ENCODE data around the gene POPDC3. TPM values are rescaled to one million over a fixed set of nuclear protein-coding genes. Genes with fewer than 3 reads are reported as not detected.

POPDC3 gene
- total RNA-seq, 2 donors from 2014 or later: not detected

DNA sequence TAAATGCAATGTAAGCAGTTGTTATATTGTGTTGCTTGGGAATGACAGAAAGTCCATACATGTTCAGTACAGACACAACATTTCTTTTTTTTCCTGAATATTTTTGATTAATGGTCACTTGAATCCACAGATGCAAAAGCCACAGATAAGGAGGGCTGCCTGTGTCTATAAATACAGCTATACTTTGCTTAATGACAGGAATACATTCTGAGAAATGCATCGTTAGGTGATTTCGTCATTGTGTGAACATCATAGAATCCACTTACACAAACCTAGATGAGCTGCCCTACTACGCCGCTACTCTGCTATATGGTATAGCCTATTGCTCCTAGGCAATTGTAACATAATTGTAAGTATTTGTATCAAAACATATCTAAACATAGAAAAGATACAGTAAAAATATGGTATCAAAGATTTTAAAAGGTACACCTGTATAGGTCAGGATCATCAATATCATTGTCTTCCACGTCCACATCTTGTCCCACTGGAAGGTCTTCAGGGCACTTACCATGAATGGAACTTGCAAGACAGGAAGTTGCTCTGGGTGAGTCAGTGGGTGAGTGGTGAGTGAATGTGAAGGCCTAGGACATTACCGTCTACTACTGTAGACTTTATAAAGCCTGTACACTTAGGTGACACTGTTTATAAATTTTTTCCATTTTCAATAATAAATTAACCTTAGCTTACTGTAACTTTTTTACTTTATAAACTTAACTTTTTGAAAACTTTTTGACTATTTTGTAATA is 27.9 kb upstream of the POPDC3 start:
- Histone ChIP-seq H3K9me3 (no peaks in the 10 kb centered on the region), H3K4me3 (no peak overlapping the region), H3K36me3 (replicated peaks in 1 of 2; ENCODE audit: insufficient read depth in 1 of 2, low read depth in 2 of 2) (no peaks in the 10 kb centered on the region), H3K27me3 (no peaks in the 10 kb centered on the region), H3K27ac (no peak overlapping the region), H3K4me1 (no peaks in the 10 kb centered on the region)
- TF ChIP-seq, protein P1, sequence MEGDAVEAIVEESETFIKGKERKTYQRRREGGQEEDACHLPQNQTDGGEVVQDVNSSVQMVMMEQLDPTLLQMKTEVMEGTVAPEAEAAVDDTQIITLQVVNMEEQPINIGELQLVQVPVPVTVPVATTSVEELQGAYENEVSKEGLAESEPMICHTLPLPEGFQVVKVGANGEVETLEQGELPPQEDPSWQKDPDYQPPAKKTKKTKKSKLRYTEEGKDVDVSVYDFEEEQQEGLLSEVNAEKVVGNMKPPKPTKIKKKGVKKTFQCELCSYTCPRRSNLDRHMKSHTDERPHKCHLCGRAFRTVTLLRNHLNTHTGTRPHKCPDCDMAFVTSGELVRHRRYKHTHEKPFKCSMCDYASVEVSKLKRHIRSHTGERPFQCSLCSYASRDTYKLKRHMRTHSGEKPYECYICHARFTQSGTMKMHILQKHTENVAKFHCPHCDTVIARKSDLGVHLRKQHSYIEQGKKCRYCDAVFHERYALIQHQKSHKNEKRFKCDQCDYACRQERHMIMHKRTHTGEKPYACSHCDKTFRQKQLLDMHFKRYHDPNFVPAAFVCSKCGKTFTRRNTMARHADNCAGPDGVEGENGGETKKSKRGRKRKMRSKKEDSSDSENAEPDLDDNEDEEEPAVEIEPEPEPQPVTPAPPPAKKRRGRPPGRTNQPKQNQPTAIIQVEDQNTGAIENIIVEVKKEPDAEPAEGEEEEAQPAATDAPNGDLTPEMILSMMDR (IDR thresholded peaks at IDR 0.05): no peak
- TF ChIP-seq POLR2A (IDR thresholded peaks at IDR 0.05): no peak
- DNase-seq (no peak), ATAC-seq (no peak)
- 86% methylated on average over 6 of the region's 6 CpGs for WGBS, 2 donors
- intact Hi-C loops (cut with DNase I): no loop called here

DNA sequence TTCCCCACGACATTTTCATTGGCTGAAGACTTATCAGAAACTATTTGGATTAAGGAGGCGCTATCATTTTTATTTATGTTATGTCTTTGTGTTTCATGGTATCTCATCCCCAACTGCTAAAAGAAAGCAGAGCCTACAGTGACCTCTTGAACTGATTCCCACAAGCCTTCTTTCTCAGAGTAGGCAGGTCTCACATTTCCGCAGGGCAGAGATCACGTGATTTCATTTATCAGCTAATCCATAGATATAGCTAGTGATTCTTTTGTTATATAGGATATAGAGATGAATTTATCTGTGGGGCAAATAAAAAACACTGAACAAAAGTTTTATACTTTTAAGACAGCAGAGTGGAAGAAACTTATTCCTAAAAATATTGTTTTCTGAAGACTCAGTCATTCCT is 25.0 kb upstream of the POPDC3 start:
- ATAC-seq (no peak), DNase-seq (no peak)
- no peak overlapping the region for H3K27ac ChIP-seq
- no peaks in the 10 kb centered on the region for H3K27me3 ChIP-seq
- no peaks in the 10 kb centered on the region for H3K36me3 ChIP-seq (replicated peaks in 1 of 2; ENCODE audit: insufficient read depth in 1 of 2, low read depth in 2 of 2)
- no peak for TF ChIP-seq POLR2A (IDR thresholded peaks at IDR 0.05)
- TF ChIP-seq, protein P1 (IDR thresholded peaks at IDR 0.05): no peak
- no peak overlapping the region for H3K4me3 ChIP-seq
- 52 to 61% methylated on average over 4 of the region's 4 CpGs for WGBS, 2 donors
- intact Hi-C loops (cut with DNase I): no loop called here
- no peaks in the 10 kb centered on the region for H3K4me1 ChIP-seq
- H3K9me3 ChIP-seq: no peaks in the 10 kb centered on the region

DNA sequence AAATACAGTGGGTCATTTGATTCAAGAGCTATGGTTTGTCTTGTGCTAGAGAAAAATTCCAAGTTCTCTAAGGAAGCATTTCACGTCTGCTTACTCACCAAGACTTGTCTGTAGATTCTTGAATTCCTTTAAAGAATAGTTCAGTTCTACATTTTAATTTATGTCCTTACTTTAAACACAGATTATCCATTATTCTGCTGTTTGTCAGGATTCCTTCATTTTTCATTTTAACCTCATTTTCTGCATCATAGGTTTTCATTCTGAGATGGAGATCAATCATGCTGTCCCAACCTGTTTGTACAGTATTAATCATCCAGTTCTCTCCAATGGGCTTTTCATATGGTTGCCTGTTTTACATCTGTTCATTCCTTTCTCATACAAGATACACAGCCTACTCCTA is 24.5 kb upstream of the POPDC3 start:
- H3K27ac ChIP-seq: no peak overlapping the region
- H3K9me3 ChIP-seq: no peaks in the 10 kb centered on the region
- no peak for TF ChIP-seq POLR2A (IDR thresholded peaks at IDR 0.05)
- TF ChIP-seq, protein P1 (IDR thresholded peaks at IDR 0.05): no peak
- intact Hi-C loops (cut with DNase I): no loop called here
- 68 to 70% methylated on average over 1 of the region's 1 CpG for WGBS, 2 donors
- H3K36me3 ChIP-seq (replicated peaks in 1 of 2; ENCODE audit: insufficient read depth in 1 of 2, low read depth in 2 of 2): no peaks in the 10 kb centered on the region
- ATAC-seq (no peak), DNase-seq (no peak)
- H3K4me3 ChIP-seq: no peak overlapping the region
- no peaks in the 10 kb centered on the region for H3K4me1 ChIP-seq
- no peaks in the 10 kb centered on the region for H3K27me3 ChIP-seq

DNA sequence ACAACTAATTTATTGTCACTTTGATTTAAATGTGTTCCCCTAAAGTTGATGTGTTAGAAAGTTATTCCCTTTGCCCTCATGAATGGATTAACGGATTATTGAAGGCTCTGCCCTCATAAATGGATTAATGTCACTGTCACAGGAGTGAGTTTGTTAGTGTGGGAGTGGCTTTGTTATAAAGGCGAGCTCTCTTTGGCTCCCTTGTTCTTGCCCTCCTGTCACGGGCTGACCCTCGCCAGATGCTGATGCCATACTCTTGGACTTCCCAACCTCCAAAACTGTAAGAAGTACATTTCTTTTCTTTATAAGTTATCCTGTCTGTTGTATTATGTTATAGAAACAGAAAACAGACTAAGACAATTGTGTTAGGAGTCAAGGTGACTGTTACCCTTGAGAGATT is 22.7 kb upstream of the POPDC3 start:
- intact Hi-C loops (cut with DNase I): no loop called here
- Histone ChIP-seq H3K27ac (no peak overlapping the region), H3K27me3 (no peaks in the 10 kb centered on the region), H3K9me3 (no peaks in the 10 kb centered on the region), H3K4me1 (no peaks in the 10 kb centered on the region), H3K4me3 (no peak overlapping the region), H3K36me3 (replicated peaks in 1 of 2; ENCODE audit: insufficient read depth in 1 of 2, low read depth in 2 of 2) (no peaks in the 10 kb centered on the region)
- DNase-seq: no peak
- ATAC-seq: no peak
- TF ChIP-seq POLR2A (IDR thresholded peaks at IDR 0.05): no peak
- TF ChIP-seq, protein P1 (IDR thresholded peaks at IDR 0.05): no peak
- 56 to 69% methylated on average over 4 of the region's 4 CpGs for WGBS, 2 donors

DNA sequence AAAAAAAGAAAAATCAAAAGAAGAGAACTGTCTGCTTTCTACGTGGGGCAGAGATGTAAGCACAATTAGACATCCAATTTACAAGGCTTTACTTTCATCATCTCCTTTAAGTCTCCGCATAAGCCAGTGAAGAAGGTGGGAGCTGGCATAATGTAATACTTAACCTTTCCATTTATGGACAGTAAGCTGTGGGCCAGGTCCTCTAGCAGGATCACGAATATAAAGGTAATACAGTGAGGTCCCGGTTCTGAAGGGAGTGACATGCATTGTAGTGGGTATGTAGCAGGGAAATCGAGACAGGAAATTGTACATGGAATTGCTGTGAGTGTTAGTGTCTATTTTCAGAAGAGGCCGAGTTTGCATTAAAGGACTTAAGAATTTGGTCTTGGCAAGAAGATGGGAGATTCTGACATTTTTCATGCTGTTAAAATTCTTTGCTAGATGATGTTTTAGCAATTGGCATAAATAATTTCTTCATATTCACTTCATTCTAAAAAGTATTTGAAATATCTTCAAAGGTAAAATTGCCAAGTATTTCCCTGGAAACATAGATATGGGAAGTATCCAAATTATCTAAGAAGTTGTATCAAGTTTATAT is 20.4 kb upstream of the POPDC3 start:
- 66 to 76% methylated on average over 6 of the region's 6 CpGs for WGBS, 2 donors
- Histone ChIP-seq H3K27ac (no peak overlapping the region), H3K4me3 (no peak overlapping the region), H3K27me3 (no peaks in the 10 kb centered on the region), H3K9me3 (no peaks in the 10 kb centered on the region), H3K4me1 (no peaks in the 10 kb centered on the region), H3K36me3 (replicated peaks in 1 of 2; ENCODE audit: insufficient read depth in 1 of 2, low read depth in 2 of 2) (no peaks in the 10 kb centered on the region)
- no peak for ATAC-seq
- intact Hi-C loops (cut with DNase I): no loop called here
- TF ChIP-seq POLR2A (IDR thresholded peaks at IDR 0.05): no peak
- TF ChIP-seq, protein P1 (IDR thresholded peaks at IDR 0.05): no peak
- DNase-seq: no peak

Measured in body of pancreas (tissue), 4 donors.